Thoracic aorta (tissue), 2 donors: ENCODE measurements around the gene EP400. TPM values are rescaled to one million over a fixed set of nuclear protein-coding genes. Genes with fewer than 3 reads are reported as not detected.

ENCODE experiments used
- ATAC-seq: fragments of 150-250 bp; one replicate; pipeline ENCODE4 v1.8.0; 2017; ENCODE audit warnings: low read depth; ENCODE audit not compliant: insufficient number of reproducible peaks, low FRiP score
- DNase-seq: peaks from one replicate; pipeline ENCODE4 v3.0.0-alpha.2; 2020; ENCODE audit warnings: low spot score
- H3K27ac ChIP-seq, 2 donors: fragments of 200-600 bp; sonication (generic); 1 replicate in 1 of 2; 2 replicates in 1 of 2; pipeline ENCODE4 v1.5.1; 2016; ENCODE audit warnings: mild to moderate bottlenecking in 2 of 2, moderate library complexity in 2 of 2
- H3K27me3 ChIP-seq: fragments of 200-600 bp; sonication (generic); replicated peaks from 2 replicates; pipeline ENCODE4 v1.6.0; 2016; ENCODE audit warnings: mild to moderate bottlenecking; ENCODE audit not compliant: insufficient read depth
- H3K36me3 ChIP-seq: fragments of 200-600 bp; sonication (generic); one replicate; pipeline ENCODE4 v1.5.1; 2016
- H3K4me1 ChIP-seq, 2 donors: fragments of 200-600 bp; sonication (generic); 1 replicate in 1 of 2; 2 replicates in 1 of 2; pipeline versions ENCODE4 v1.5.1 to v1.6.0; 2016; ENCODE audit warnings: low read depth in 2 of 2, mild to moderate bottlenecking in 1 of 2; ENCODE audit not compliant: control insufficient read depth in 1 of 2
- H3K4me3 ChIP-seq: fragments of 200-600 bp; sonication (generic); 2 replicates; pipeline ENCODE4 v1.5.1; 2016; ENCODE audit warnings: mild to moderate bottlenecking
- H3K9me3 ChIP-seq: fragments of 200-600 bp; sonication (generic); 2 replicates; pipeline ENCODE4 v1.5.1; 2016
- total RNA-seq, 2 donors: library from RNA; depleted of rRNA; stranded (reverse); fragments of >200 nt; gene quantifications; one replicate each; pipeline versions ENCODE4 v1.1.0 to v1.2.3, GENCODE V29; 2016
- TF ChIP-seq, protein P1 (sequence below): fragments of 200-600 bp; sonication (generic); IDR thresholded peaks from one replicate; pipeline ENCODE4 v1.5.1; 2019; ENCODE audit warnings: antibody characterized with exemption

Gene EP400
- total RNA-seq, 2 donors from 2014 or later = 20.2 to 47.3 TPM

GRCh38 chr12:132103542-132104308 lies 154.0 kb downstream of the EP400 start:
- Histone ChIP-seq H3K4me3 (no peak overlapping the region), H3K27ac (no peak overlapping the region), H3K9me3 (no peaks in the 10 kb centered on the region), H3K36me3 (peaks cover 13% of the 10 kb centered on the region), H3K4me1 (no peaks in the 10 kb centered on the region), H3K27me3 (no peaks in the 10 kb centered on the region)
- ATAC-seq (no peak), DNase-seq (no peak)
- TF ChIP-seq, protein P1, sequence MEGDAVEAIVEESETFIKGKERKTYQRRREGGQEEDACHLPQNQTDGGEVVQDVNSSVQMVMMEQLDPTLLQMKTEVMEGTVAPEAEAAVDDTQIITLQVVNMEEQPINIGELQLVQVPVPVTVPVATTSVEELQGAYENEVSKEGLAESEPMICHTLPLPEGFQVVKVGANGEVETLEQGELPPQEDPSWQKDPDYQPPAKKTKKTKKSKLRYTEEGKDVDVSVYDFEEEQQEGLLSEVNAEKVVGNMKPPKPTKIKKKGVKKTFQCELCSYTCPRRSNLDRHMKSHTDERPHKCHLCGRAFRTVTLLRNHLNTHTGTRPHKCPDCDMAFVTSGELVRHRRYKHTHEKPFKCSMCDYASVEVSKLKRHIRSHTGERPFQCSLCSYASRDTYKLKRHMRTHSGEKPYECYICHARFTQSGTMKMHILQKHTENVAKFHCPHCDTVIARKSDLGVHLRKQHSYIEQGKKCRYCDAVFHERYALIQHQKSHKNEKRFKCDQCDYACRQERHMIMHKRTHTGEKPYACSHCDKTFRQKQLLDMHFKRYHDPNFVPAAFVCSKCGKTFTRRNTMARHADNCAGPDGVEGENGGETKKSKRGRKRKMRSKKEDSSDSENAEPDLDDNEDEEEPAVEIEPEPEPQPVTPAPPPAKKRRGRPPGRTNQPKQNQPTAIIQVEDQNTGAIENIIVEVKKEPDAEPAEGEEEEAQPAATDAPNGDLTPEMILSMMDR = no peak

GRCh38 chr12:132105467-132105866 lies 155.7 kb downstream of the EP400 start:
- ATAC-seq (no peak), DNase-seq (no peak)
- Histone ChIP-seq H3K27ac (no peak overlapping the region), H3K4me3 (no peak overlapping the region), H3K36me3 (peaks cover 13% of the 10 kb centered on the region), H3K9me3 (no peaks in the 10 kb centered on the region), H3K27me3 (no peaks in the 10 kb centered on the region), H3K4me1 (no peaks in the 10 kb centered on the region)
- TF ChIP-seq, protein P1 = no peak

DNA sequence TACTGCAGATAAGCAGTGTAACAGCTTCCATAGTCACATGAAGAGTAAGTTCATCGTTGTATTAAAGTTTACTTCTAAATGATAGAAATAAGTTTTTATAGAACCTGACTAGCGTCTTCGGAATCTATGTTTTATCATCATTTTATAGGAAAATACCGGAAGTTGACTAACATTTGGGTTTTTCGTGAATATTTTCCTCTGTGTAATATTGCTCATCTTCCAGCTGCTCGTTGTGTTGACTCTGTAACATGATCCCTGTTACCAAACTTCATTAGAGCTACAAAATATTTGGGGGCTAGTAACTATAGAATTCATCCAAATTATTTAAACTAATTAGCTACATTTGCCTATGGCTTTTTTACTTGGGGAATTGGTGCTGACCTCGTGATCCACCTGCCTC lies 157.2 kb downstream of the EP400 start:
- TF ChIP-seq, protein P1 = no peak
- no peaks in the 10 kb centered on the region for H3K27me3 ChIP-seq
- H3K36me3 ChIP-seq = peaks cover 20% of the 10 kb centered on the region
- no peak for DNase-seq
- no peak overlapping the region for H3K27ac ChIP-seq
- no peak overlapping the region for H3K4me3 ChIP-seq
- H3K4me1 ChIP-seq = no peaks in the 10 kb centered on the region
- no peak for ATAC-seq
- H3K9me3 ChIP-seq = no peaks in the 10 kb centered on the region

DNA sequence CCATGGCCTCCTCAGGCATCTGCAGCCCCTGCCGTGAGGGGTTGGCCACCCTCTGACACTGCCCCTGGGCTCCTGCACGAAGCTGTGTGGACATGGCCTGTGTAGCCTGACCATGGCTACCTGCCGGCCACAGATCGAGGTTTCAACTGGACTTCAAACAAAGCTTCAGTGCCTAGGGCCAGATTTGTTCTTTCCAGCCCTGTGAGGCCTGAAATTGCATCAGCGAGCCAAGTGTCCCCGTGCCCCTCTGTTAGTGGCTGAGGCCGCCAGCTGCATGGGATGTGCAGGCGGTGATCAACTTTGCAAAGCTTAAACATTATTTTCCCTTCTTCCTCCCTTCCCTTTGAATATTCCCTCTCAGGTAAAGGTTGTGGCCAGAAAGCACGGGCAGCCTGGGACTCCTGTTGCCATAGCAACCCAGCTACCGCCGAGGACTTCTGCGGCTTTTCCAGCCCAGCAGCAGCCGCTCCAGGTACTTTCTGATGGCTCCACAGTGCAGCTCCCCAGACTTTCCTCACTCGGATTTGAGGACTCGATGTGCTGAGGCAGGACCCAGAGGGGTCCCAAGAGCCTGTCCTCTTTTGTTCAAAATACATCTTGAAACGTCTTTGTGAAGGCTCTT lies 158.6 kb downstream of the EP400 start:
- H3K4me1 ChIP-seq = no peaks in the 10 kb centered on the region
- DNase-seq (no peak), ATAC-seq (no peak)
- H3K27ac ChIP-seq = no peak overlapping the region
- peaks cover 22% of the 10 kb centered on the region for H3K36me3 ChIP-seq
- TF ChIP-seq, protein P1 = no peak
- no peak overlapping the region for H3K4me3 ChIP-seq
- no peaks in the 10 kb centered on the region for H3K27me3 ChIP-seq
- H3K9me3 ChIP-seq = no peaks in the 10 kb centered on the region

DNA sequence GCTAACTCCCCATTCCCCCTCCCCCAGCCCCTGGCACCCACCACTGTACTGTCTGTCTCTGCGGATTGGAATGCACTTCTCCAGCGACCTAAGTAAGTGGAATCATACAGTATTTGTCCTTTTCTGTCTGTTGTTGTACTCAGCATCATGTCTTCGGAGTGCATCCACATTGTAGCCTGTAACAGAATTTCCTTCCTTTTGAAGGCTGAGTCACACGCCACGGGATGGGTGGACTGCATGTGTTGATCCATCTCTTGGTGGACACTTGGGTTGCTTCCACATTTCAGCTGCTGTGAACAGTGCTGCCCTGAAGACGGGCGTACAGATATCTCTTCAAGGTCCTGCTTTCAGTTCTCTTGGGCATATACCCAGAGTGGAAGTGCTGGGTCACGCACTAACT lies 160.0 kb downstream of the EP400 start:
- no peak for ATAC-seq
- no peak for DNase-seq
- no peak overlapping the region for H3K27ac ChIP-seq
- no peaks in the 10 kb centered on the region for H3K9me3 ChIP-seq
- TF ChIP-seq, protein P1 = no peak
- no peak overlapping the region for H3K4me3 ChIP-seq
- H3K4me1 ChIP-seq = no peaks in the 10 kb centered on the region
- peaks cover 30% of the 10 kb centered on the region for H3K36me3 ChIP-seq
- no peaks in the 10 kb centered on the region for H3K27me3 ChIP-seq
